ENCODE data around the gene ABCA7.
A peak's percentile ranks its signal among the peaks of the same experiment; 100 is the strongest.

ABCA7 gene

GRCh38 chr19:1074544-1075283, 34.8 kb downstream of the ABCA7 start:
- peak; percentile 94 for DNase-seq

- no peak for DNase-seq
Observed at GRCh38 chr19:1076046-1076386, 36.1 kb downstream of the ABCA7 start.

GRCh38 chr19:1076951-1077350, 37.0 kb downstream of the ABCA7 start:
- DNase-seq = peak; percentile 82

- DNase-seq = peak; percentile 25
Observed at GRCh38 chr19:1079566-1080111, 39.7 kb downstream of the ABCA7 start.

- DNase-seq = no peak
Observed at GRCh38 chr19:1080360-1081161, 40.7 kb downstream of the ABCA7 start.

- DNase-seq = no peak
Observed at GRCh38 chr19:1081301-1082164, 41.6 kb downstream of the ABCA7 start.

GRCh38 chr19:1082165-1082927, 42.4 kb downstream of the ABCA7 start:
- DNase-seq = peak; percentile 79

GRCh38 chr19:1082928-1083816, 43.3 kb downstream of the ABCA7 start:
- DNase-seq = no peak

GRCh38 chr19:1084024-1084868, 44.3 kb downstream of the ABCA7 start:
- DNase-seq = no peak

- no peak for DNase-seq
Observed at GRCh38 chr19:1085053-1085658, 45.2 kb downstream of the ABCA7 start.

GRCh38 chr19:1085676-1086442, 46.0 kb downstream of the ABCA7 start:
- no peak for DNase-seq

- DNase-seq = no peak
Observed at GRCh38 chr19:1086613-1087012, 46.7 kb downstream of the ABCA7 start.

- DNase-seq = no peak
Observed at GRCh38 chr19:1087813-1088415, 48.0 kb downstream of the ABCA7 start.

- peak; percentile 32 for DNase-seq
Observed at GRCh38 chr19:1088416-1089010, 48.6 kb downstream of the ABCA7 start.

GRCh38 chr19:1089126-1089771, 49.3 kb downstream of the ABCA7 start:
- no peak for DNase-seq

- peak; percentile 38 for DNase-seq
Observed at GRCh38 chr19:1089891-1090290, 50.0 kb downstream of the ABCA7 start.

Data from effector CD8-positive, alpha-beta T cell (primary cell).